Mesendoderm (in vitro differentiated cells): ENCODE data around the gene SPG7.

Source experiments
- DNase-seq: peaks from one replicate; pipeline ENCODE4 v3.0.0; 2013
- H2AK5ac ChIP-seq: 2 replicates; pipeline ENCODE4 v1.6.1; 2013; ENCODE audit warnings: low read length, inconsistent platforms
- H2BK120ac ChIP-seq: 2 replicates; pipeline ENCODE4 v1.6.1; 2013; ENCODE audit warnings: low read depth, mild to moderate bottlenecking, low read length, moderate library complexity, mixed read lengths
- H2BK15ac ChIP-seq: replicated peaks from 2 replicates; pipeline ENCODE4 v1.6.1; 2013; ENCODE audit warnings: low read depth, mild to moderate bottlenecking, moderate library complexity
- H2BK5ac ChIP-seq: 2 replicates; pipeline ENCODE4 v1.6.1; 2013; ENCODE audit warnings: low read length, inconsistent platforms
- H3K18ac ChIP-seq: 2 replicates; pipeline ENCODE4 v1.6.1; 2013; ENCODE audit warnings: mild to moderate bottlenecking, low read length, mixed read lengths
- H3K23ac ChIP-seq: one replicate; pipeline ENCODE4 v1.6.1; 2013; ENCODE audit warnings: low read length
- H3K27ac ChIP-seq: 2 replicates; pipeline ENCODE4 v1.5.1; 2013; ENCODE audit warnings: low read depth, mild to moderate bottlenecking, inconsistent platforms, low read length, moderate library complexity
- H3K27me3 ChIP-seq: 2 replicates; pipeline ENCODE4 v1.6.1; 2013; ENCODE audit warnings: low read length, control low read depth, mild to moderate bottlenecking, inconsistent platforms; ENCODE audit not compliant: insufficient read depth, poor library complexity
- H3K36me3 ChIP-seq: 2 replicates; pipeline ENCODE4 v1.6.1; 2013; ENCODE audit warnings: low read length, inconsistent platforms; ENCODE audit not compliant: control insufficient read depth, insufficient read depth
- H3K4ac ChIP-seq: one replicate; pipeline ENCODE4 v1.6.1; 2013; ENCODE audit warnings: low read depth, mild to moderate bottlenecking, low read length, moderate library complexity
- H3K4me1 ChIP-seq: 2 replicates; pipeline ENCODE4 v1.6.1; 2013; ENCODE audit warnings: low read depth, low read length, inconsistent platforms; ENCODE audit not compliant: control insufficient read depth
- H3K4me2 ChIP-seq: 2 replicates; pipeline ENCODE4 v1.6.1; 2013; ENCODE audit warnings: low read length
- H3K4me3 ChIP-seq: 2 replicates; pipeline ENCODE4 v1.5.1; 2013; ENCODE audit warnings: mild to moderate bottlenecking, low read length
- H3K56ac ChIP-seq: one replicate; pipeline ENCODE4 v1.6.1; 2013; ENCODE audit warnings: low read length
- H3K79me1 ChIP-seq: 2 replicates; pipeline ENCODE4 v1.6.1; 2013; ENCODE audit warnings: low read length, inconsistent platforms
- H3K79me2 ChIP-seq: 2 replicates; pipeline ENCODE4 v1.6.1; 2013; ENCODE audit warnings: mild to moderate bottlenecking, low read length; ENCODE audit not compliant: control insufficient read depth, insufficient read depth
- H3K9ac ChIP-seq: 2 replicates; pipeline ENCODE4 v1.6.1; 2013; ENCODE audit warnings: low read length, inconsistent platforms
- H4K5ac ChIP-seq: one replicate; pipeline ENCODE4 v1.6.1; 2013; ENCODE audit warnings: low read length
- H4K8ac ChIP-seq: one replicate; pipeline ENCODE4 v1.6.1; 2013; ENCODE audit warnings: low read depth, mild to moderate bottlenecking, control low read depth, low read length, moderate library complexity
- WGBS: extraction: QIAGEN DNeasy Blood & Tissue Kit; methylation state at CpG from one replicate; pipeline ENCODE4 v1.1.7; 2013; ENCODE audit warnings: low lambda C conversion rate, missing lambda C conversion rate; ENCODE audit not compliant: insufficient coverage; ENCODE audit errors: extremely low coverage; 5-methylcytosine and 5-hydroxymethylcytosine counted together

SPG7 gene

DNA sequence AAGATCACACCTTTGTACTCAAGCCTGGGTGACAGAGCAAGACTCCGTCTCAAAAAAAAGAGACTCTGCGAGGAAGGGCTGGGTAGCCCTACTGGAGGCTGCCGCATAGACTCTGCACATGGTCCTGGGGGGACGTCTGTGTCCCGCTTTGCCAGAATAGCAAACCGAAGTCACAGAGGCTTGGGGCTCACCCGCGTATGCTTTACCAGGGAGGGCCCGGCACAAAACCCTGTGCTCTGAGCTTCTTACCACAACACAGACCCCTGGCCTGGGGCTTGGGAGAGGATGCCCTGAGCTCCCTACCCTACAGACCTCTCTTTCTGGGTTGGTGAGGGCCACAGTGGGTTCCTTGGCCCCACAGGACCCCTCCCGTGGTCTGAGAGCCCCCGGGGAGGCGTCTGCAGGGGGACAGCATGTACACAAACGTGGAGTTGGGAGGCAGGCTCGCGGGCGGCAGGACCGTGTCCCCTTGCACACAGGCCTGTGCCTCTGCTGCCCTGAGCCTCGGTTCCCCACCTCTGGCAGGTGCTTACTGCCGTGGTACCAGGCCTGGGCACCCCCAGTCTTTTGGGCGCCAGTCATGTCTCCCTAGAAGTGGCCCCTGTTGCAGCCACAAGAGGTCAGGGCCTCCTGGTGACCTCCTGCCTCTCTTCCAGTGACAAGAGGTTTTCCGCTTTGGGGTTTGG, 81.2 kb downstream of the SPG7 start:
- no peak overlapping the region for H3K27ac ChIP-seq
- no peak overlapping the region for H2BK120ac ChIP-seq
- no peak overlapping the region for H3K9ac ChIP-seq
- no peak overlapping the region for H3K56ac ChIP-seq
- H2AK5ac ChIP-seq = no peak overlapping the region
- H3K4me2 ChIP-seq = no peak overlapping the region
- H3K79me1 ChIP-seq = no peaks in the 10 kb centered on the region
- no peak overlapping the region for H2BK5ac ChIP-seq
- no peak for DNase-seq
- H3K36me3 ChIP-seq = no peaks in the 10 kb centered on the region
- H4K8ac ChIP-seq = no peak overlapping the region
- no peak overlapping the region for H3K23ac ChIP-seq
- H3K79me2 ChIP-seq = no peaks in the 10 kb centered on the region
- no peak overlapping the region for H3K18ac ChIP-seq
- H3K4me3 ChIP-seq = no peak overlapping the region
- no peaks in the 10 kb centered on the region for H3K27me3 ChIP-seq
- H3K4ac ChIP-seq = no peak overlapping the region
- no peaks in the 10 kb centered on the region for H3K4me1 ChIP-seq
- H4K5ac ChIP-seq = no peak overlapping the region
- WGBS = no CpG with 5 or more reads among the region's 21 CpGs
- no peak overlapping the region for H2BK15ac ChIP-seq

GRCh38 chr16:89593841-89594240, 85.6 kb downstream of the SPG7 start:
- H2BK120ac ChIP-seq = no peak overlapping the region
- H4K5ac ChIP-seq = no peak overlapping the region
- WGBS = no CpG with 5 or more reads among the region's 15 CpGs

GRCh38 chr16:89595330-89596060, 87.3 kb downstream of the SPG7 start:
- H3K4me2 ChIP-seq = no peak overlapping the region
- no peak overlapping the region for H3K18ac ChIP-seq
- no peaks in the 10 kb centered on the region for H3K36me3 ChIP-seq
- no peak overlapping the region for H3K56ac ChIP-seq
- DNase-seq = no peak
- H3K9ac ChIP-seq = no peak overlapping the region
- no peaks in the 10 kb centered on the region for H3K79me2 ChIP-seq
- H3K4ac ChIP-seq = no peak overlapping the region
- H3K23ac ChIP-seq = no peak overlapping the region
- H2BK15ac ChIP-seq = no peak overlapping the region
- no peaks in the 10 kb centered on the region for H3K4me1 ChIP-seq
- H3K27ac ChIP-seq = no peak overlapping the region
- no peak overlapping the region for H3K4me3 ChIP-seq
- H3K27me3 ChIP-seq = no peaks in the 10 kb centered on the region
- no peak overlapping the region for H2BK5ac ChIP-seq
- H4K8ac ChIP-seq = no peak overlapping the region
- H2AK5ac ChIP-seq = no peak overlapping the region
- no peaks in the 10 kb centered on the region for H3K79me1 ChIP-seq
- WGBS = no CpG with 5 or more reads among the region's 47 CpGs
- no peak overlapping the region for H4K5ac ChIP-seq
- no peak overlapping the region for H2BK120ac ChIP-seq

More at GRCh38 chr16:89593841-89594240, 85.6 kb downstream of the SPG7 start:
- H3K27ac ChIP-seq = no peak overlapping the region
- no peak overlapping the region for H3K4ac ChIP-seq
- no peaks in the 10 kb centered on the region for H3K4me1 ChIP-seq
- H3K9ac ChIP-seq = no peak overlapping the region
- H2BK5ac ChIP-seq = no peak overlapping the region
- no peak overlapping the region for H4K8ac ChIP-seq
- no peak overlapping the region for H3K23ac ChIP-seq
- no peak overlapping the region for H3K4me3 ChIP-seq
- H3K27me3 ChIP-seq = no peaks in the 10 kb centered on the region
- H3K4me2 ChIP-seq = no peak overlapping the region
- H2AK5ac ChIP-seq = no peak overlapping the region
- H3K56ac ChIP-seq = no peak overlapping the region
- no peak overlapping the region for H2BK15ac ChIP-seq
- no peak overlapping the region for H3K18ac ChIP-seq
- no peaks in the 10 kb centered on the region for H3K79me1 ChIP-seq
- no peaks in the 10 kb centered on the region for H3K36me3 ChIP-seq
- no peaks in the 10 kb centered on the region for H3K79me2 ChIP-seq
- no peak for DNase-seq

- DNase-seq = no peak
- H4K8ac ChIP-seq = no peak overlapping the region
- H3K36me3 ChIP-seq = no peaks in the 10 kb centered on the region
- H3K79me1 ChIP-seq = no peaks in the 10 kb centered on the region
- H3K4me3 ChIP-seq = no peak overlapping the region
- H3K27ac ChIP-seq = no peak overlapping the region
- no CpG with 5 or more reads among the region's 25 CpGs for WGBS
- no peak overlapping the region for H3K4ac ChIP-seq
- no peaks in the 10 kb centered on the region for H3K79me2 ChIP-seq
- H2AK5ac ChIP-seq = no peak overlapping the region
- H3K4me1 ChIP-seq = no peaks in the 10 kb centered on the region
- H3K27me3 ChIP-seq = no peaks in the 10 kb centered on the region
- no peak overlapping the region for H2BK120ac ChIP-seq
- no peak overlapping the region for H3K9ac ChIP-seq
- no peak overlapping the region for H2BK5ac ChIP-seq
- H3K4me2 ChIP-seq = no peak overlapping the region
- no peak overlapping the region for H3K56ac ChIP-seq
- H3K18ac ChIP-seq = no peak overlapping the region
- no peak overlapping the region for H3K23ac ChIP-seq
- no peak overlapping the region for H4K5ac ChIP-seq
- H2BK15ac ChIP-seq = no peak overlapping the region
Measured at GRCh38 chr16:89596061-89596689, 88.0 kb downstream of the SPG7 start.

DNA sequence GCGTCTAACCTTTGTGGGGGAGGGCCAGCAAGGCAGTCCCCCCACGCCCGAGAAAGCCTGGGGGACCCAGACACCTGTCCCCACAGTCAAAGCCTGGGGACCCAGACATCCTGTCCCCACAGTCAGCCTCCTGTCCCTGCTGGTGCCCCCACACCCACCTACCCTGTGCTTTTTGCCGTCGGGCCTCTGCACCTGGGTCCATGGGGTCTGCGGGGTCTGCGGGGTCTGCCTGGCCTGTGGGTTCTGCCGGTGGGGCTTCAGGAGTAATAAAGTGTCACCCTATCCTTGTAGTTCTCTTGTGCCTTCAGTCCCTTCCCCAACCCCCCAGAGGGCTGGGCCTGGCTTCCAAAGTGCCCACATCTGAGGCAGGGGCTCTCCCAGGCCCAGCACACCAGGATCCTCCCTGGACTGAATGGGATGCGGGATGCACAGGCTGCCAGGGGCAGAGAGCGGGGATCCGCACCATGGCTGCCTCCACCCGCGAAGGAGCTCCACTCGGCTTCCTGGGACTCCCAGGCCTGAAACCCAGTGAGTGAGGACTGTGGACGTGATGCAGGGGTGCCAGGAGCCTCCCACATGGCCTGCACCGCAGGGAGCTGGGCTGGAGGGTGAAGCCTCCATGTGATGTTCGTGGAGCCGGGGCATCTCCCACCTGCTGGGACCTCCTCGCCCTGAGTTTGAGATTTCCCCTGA, 88.9 kb downstream of the SPG7 start:
- Histone ChIP-seq H3K4ac (no peak overlapping the region), H3K27me3 (no peaks in the 10 kb centered on the region), H3K4me3 (no peak overlapping the region), H3K27ac (no peak overlapping the region), H2BK120ac (no peak overlapping the region), H2BK15ac (no peak overlapping the region), H3K9ac (no peak overlapping the region), H3K23ac (no peak overlapping the region), H3K18ac (no peak overlapping the region), H3K79me2 (no peaks in the 10 kb centered on the region), H2AK5ac (no peak overlapping the region), H3K4me1 (no peaks in the 10 kb centered on the region), H3K36me3 (no peaks in the 10 kb centered on the region), H3K79me1 (no peaks in the 10 kb centered on the region), H4K8ac (no peak overlapping the region), H2BK5ac (no peak overlapping the region), H3K56ac (no peak overlapping the region), H4K5ac (no peak overlapping the region), H3K4me2 (no peak overlapping the region)
- DNase-seq = no peak
- WGBS = no CpG with 5 or more reads among the region's 19 CpGs
